CD14-positive monocyte (primary cell): ENCODE results near the gene FKBP2. TPM values are rescaled to one million over a fixed set of nuclear protein-coding genes. Genes with fewer than 3 reads are reported as not detected.
A peak's percentile ranks its signal among the peaks of the same experiment; 100 is the strongest.

Source experiments
- DNase-seq, 3 donors: peaks; one replicate each; pipeline ENCODE4 v3.0.0-alpha.2; 2011 to 2022
- H2AFZ ChIP-seq: 2 replicates; pipeline ENCODE4 v1.6.0; 2012; ENCODE audit warnings: mild to moderate bottlenecking, low read depth, low read length, inconsistent platforms; ENCODE audit not compliant: insufficient read depth, poor library complexity, severe bottlenecking
- H3K27ac ChIP-seq, 2 donors: 1 replicate in 1 of 2; 2 replicates in 1 of 2; pipeline ENCODE4 v1.5.1; 2012 to 2013; ENCODE audit warnings: low read length in 2 of 2, control low read depth in 1 of 2, inconsistent platforms in 1 of 2, low read depth in 1 of 2, mild to moderate bottlenecking in 1 of 2
- H3K27me3 ChIP-seq, 2 donors: one replicate each; pipeline versions ENCODE4 v1.6.0 to v1.6.1; 2011 to 2013; ENCODE audit warnings: low read length in 2 of 2; ENCODE audit not compliant: control insufficient read depth in 2 of 2, insufficient read depth in 2 of 2
- H3K36me3 ChIP-seq, 2 donors: replicated peaks in 1 of 2; 1 replicate in 1 of 2; 2 replicates in 1 of 2; pipeline versions ENCODE4 v1.5.1 to v1.6.1; 2012 to 2013; ENCODE audit warnings: low read length in 2 of 2, control low read depth in 1 of 2, inconsistent platforms in 1 of 2, mild to moderate bottlenecking in 1 of 2; ENCODE audit not compliant: insufficient read depth in 2 of 2, control insufficient read depth in 1 of 2
- H3K4me1 ChIP-seq, 2 donors: 1 replicate in 1 of 2; 2 replicates in 1 of 2; pipeline versions ENCODE4 v1.5.1 to v1.6.1; 2012 to 2013; ENCODE audit warnings: low read length in 2 of 2, control low read depth in 1 of 2, inconsistent platforms in 1 of 2, mild to moderate bottlenecking in 1 of 2, moderate library complexity in 1 of 2; ENCODE audit not compliant: insufficient read depth in 2 of 2, control insufficient read depth in 1 of 2
- H3K4me2 ChIP-seq: replicated peaks from 2 replicates; pipeline ENCODE3; 2012; ENCODE audit warnings: low read length, moderate library complexity, mild to moderate bottlenecking; ENCODE audit not compliant: poor library complexity, severe bottlenecking; ENCODE audit errors: extremely low read depth
- H3K4me3 ChIP-seq, 3 experiments: fragments of 200-600 bp in 1 of 3; sonication (generic) in 1 of 3; replicated peaks in 1 of 3; 1 replicate in 2 of 3; 2 replicates in 1 of 3; pipeline ENCODE4 v1.5.1; 2011 to 2013; ENCODE audit warnings: low read length in 3 of 3, mild to moderate bottlenecking in 3 of 3, control low read depth in 2 of 3, low read depth in 2 of 3, inconsistent platforms in 1 of 3, moderate library complexity in 1 of 3
- H3K79me2 ChIP-seq: 2 replicates; pipeline ENCODE4 v1.6.0; 2012; ENCODE audit warnings: mild to moderate bottlenecking, control low read depth, inconsistent platforms, low read length, moderate library complexity; ENCODE audit not compliant: insufficient read depth
- H3K9ac ChIP-seq: 2 replicates; pipeline ENCODE4 v1.6.0; 2017; ENCODE audit warnings: low read length, mild to moderate bottlenecking; ENCODE audit not compliant: insufficient read depth, poor library complexity, severe bottlenecking
- H3K9me3 ChIP-seq, 2 donors: replicated peaks in 1 of 2; 1 replicate in 1 of 2; 2 replicates in 1 of 2; pipeline versions ENCODE4 v1.5.1 to v1.6.1; 2012 to 2013; ENCODE audit warnings: low read length in 2 of 2, control low read depth in 1 of 2; ENCODE audit not compliant: control insufficient read depth in 1 of 2, insufficient read depth in 1 of 2
- H4K20me1 ChIP-seq: 2 replicates; pipeline ENCODE4 v1.6.0; 2012; ENCODE audit warnings: mild to moderate bottlenecking, low read length, control low read depth, moderate library complexity; ENCODE audit not compliant: insufficient read depth
- H3K27ac Mint-ChIP-seq, 7 donors: one replicate each; pipeline ENCODE4 v1.8.0; 2020; ENCODE audit warnings: mild to moderate bottlenecking in 7 of 7, mixed read lengths in 7 of 7, moderate library complexity in 6 of 7, inconsistent platforms in 2 of 7
- H3K27me3 Mint-ChIP-seq, 3 donors: one replicate each; pipeline ENCODE4 v1.8.0; 2021 to 2022; ENCODE audit warnings: low read depth in 3 of 3, mild to moderate bottlenecking in 3 of 3, mixed read lengths in 3 of 3, moderate library complexity in 3 of 3, inconsistent platforms in 1 of 3
- H3K36me3 Mint-ChIP-seq, 2 donors: one replicate each; pipeline ENCODE4 v1.8.0; 2020; ENCODE audit warnings: mixed read lengths in 2 of 2, inconsistent platforms in 1 of 2, mild to moderate bottlenecking in 1 of 2
- H3K4me1 Mint-ChIP-seq: one replicate; pipeline ENCODE4 v1.8.0; 2020; ENCODE audit warnings: mild to moderate bottlenecking, mixed read lengths
- H3K4me3 Mint-ChIP-seq, 2 donors: one replicate each; pipeline ENCODE4 v1.8.0; 2020; ENCODE audit warnings: mild to moderate bottlenecking in 2 of 2, mixed read lengths in 2 of 2, moderate library complexity in 1 of 2
- H3K9me3 Mint-ChIP-seq, 7 donors: one replicate each; pipeline ENCODE4 v1.8.0; 2020 to 2022; ENCODE audit warnings: mixed read lengths in 7 of 7, mild to moderate bottlenecking in 6 of 7, moderate library complexity in 6 of 7, inconsistent platforms in 2 of 7
- WGBS: methylation state at CpG from one replicate; pipeline ENCODE4 v1.1.5; 2013; ENCODE audit warnings: missing lambda C conversion rate; ENCODE audit not compliant: insufficient coverage; 5-methylcytosine and 5-hydroxymethylcytosine counted together
- intact Hi-C, 2 donors: fragments of 100-400 bp; cut with micrococcal nuclease; formaldehyde crosslinking; loops; one replicate each; pipeline versions ENCODE4 v1.15.0 to v1.15.1; 2023
- polyA plus RNA-seq, 3 donors: library from polyadenylated mRNA; depleted of rRNA in 1 of 3; unstranded in 2 of 3; stranded (reverse) in 1 of 3; fragments of 300-500 nt in 2 of 3; fragments of >200 nt in 1 of 3; fragmentation: Illumina TruSeq in 2 of 3; gene quantifications; 1 replicate in 2 of 3; 2 replicates in 1 of 3; pipeline ENCODE4 v1.2.3, GENCODE V29; 2012 to 2021
- TF ChIP-seq, protein P1 (sequence below): fragments of 200-600 bp; IDR thresholded peaks from one replicate; pipeline ENCODE4 v1.8.0; 2022; ENCODE audit warnings: antibody characterized with exemption, mild to moderate bottlenecking

The FKBP2 gene
- polyA plus RNA-seq, 3 donors = 38.9 to 80.7 (median 71.1) TPM

DNA sequence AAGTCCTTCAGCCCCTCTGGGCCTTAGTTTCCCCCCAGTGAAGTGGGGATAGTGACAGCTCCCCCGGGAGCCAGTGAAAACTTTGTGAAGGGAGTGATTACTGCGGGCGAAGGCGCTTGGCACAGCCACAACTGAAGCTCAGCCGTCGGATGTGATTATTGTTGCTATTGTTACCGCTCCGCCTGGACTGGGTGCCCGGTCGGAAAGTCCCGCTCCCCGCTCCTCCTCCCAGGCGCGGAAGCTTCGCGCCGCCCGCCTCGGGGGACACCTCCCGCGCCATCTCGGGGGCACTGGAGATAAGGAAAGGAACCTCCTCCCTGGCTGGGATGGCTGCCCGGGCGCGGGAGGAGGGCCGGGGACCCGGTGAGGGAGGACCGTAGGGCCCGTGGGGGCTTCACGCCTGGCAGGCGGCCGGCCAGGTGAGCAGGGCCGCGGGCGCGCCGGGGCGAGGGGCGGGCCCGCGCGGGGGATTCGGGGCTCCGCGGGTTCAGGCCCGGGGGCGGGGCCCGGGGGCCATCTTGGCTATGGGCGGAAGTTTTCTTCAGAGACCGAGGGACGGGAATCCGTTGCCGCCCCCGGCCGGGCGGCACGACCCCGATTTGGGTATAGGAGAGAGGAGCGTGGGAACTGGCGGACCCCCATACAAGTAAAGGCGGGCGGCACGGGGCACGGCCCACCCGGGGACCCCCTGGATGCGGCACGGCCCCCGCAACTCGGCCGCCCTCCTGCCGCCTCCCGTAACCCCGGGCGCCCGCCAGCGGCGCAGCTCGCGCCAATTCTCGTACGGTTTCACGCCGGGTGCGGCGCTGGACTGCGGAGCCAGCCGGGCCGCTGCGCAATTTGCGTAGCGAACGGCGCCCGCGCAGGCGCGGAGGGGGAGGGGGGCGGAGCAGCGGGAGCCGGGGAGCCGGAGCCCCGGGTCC lies 44.3 kb downstream of the FKBP2 start, which contains the start of gene GPR137:
GPR137 (plus strand) TSS at position 887 of the 923 bp plus-strand sequence. CDS start 677 bp downstream, outside the sequence.
- under 1% methylated on average over 90 of the region's 102 CpGs for WGBS
- Histone ChIP-seq H3K4me2 (peak within 1 kb of the TSS; percentile 81), H3K79me2 (peaks cover 5% of the 10 kb centered on the region), H2AFZ (peak within 1 kb of the TSS; percentile 84), H4K20me1 (no peaks in the 10 kb centered on the region), H3K27ac (peak within 1 kb of the TSS; percentile 91 to 100), H3K36me3 (no peaks in the 10 kb centered on the region), H3K4me3 (peak within 1 kb of the TSS; percentile 74 to 98 (median 81)), H3K4me1 (peaks cover 20 to 24% of the 10 kb centered on the region in 2 donors), H3K9me3 (no peaks in the 10 kb centered on the region), H3K9ac (peak within 1 kb of the TSS; percentile 79), H3K27me3 (peaks cover 1 to 5% of the 10 kb centered on the region in 2 donors)
- Mint-ChIP-seq H3K4me3 (peak within 1 kb of the TSS; percentile 86 to 90), H3K36me3 (peaks cover 15 to 17% of the 10 kb centered on the region in 2 donors), H3K27me3 (peaks cover 9 to 20% (median 9%) of the 10 kb centered on the region in 3 donors), H3K27ac (peak within 1 kb of the TSS; percentile 92 to 98 (median 96)), H3K9me3 (no peaks in the 10 kb centered on the region), H3K4me1 (peaks cover 24% of the 10 kb centered on the region)
- peak; percentile 80 to 83 (median 81) for DNase-seq
- TF ChIP-seq, protein P1, sequence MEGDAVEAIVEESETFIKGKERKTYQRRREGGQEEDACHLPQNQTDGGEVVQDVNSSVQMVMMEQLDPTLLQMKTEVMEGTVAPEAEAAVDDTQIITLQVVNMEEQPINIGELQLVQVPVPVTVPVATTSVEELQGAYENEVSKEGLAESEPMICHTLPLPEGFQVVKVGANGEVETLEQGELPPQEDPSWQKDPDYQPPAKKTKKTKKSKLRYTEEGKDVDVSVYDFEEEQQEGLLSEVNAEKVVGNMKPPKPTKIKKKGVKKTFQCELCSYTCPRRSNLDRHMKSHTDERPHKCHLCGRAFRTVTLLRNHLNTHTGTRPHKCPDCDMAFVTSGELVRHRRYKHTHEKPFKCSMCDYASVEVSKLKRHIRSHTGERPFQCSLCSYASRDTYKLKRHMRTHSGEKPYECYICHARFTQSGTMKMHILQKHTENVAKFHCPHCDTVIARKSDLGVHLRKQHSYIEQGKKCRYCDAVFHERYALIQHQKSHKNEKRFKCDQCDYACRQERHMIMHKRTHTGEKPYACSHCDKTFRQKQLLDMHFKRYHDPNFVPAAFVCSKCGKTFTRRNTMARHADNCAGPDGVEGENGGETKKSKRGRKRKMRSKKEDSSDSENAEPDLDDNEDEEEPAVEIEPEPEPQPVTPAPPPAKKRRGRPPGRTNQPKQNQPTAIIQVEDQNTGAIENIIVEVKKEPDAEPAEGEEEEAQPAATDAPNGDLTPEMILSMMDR = no peak
- intact Hi-C loops = loop anchor here (1.0 to 5.0 kb wide), 4 partner anchors 14 to 33 kb away; partner anchors contain the start of genes CATSPERZ (in 1 of the 2) and PLCB3 (in 1 of the 2)
